Measurements from ENCODE around the gene CNBD2. TPM values are rescaled to one million over a fixed set of nuclear protein-coding genes. Genes with fewer than 3 reads are reported as not detected.

Gene CNBD2
- total and polyA plus RNA-seq, 2 donors (not counting 1 experiment from before 2014, with no cell fraction given) = 8.5 to 19.2 TPM

DNA sequence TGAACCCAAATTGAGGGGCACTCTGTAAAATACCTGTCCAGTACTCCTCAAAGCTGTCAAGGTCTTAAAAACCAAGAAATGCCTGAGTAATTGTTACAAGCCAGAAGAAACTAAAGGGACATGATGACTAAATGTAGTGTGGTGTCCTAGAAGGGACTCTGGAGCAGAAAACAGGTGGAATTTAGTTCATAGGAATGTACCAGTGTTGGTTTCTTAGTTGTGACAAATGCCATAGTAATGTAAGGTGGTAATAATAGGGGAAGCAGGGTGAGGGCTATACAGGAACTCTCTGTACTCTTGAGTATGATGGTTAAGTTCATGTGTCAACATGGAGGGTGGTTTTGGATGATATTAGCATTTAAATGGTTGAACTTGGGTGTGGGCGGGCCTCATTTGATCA lies 92.3 kb downstream of the CNBD2 start:
- POLR2A ChIA-PET = no interaction called here
- intact Hi-C loops (cut with micrococcal nuclease) = loop anchor here (10.0 kb wide), 1 partner anchor 66 kb away; no protein-coding TSS in a partner anchor
- peaks cover 6% of the 10 kb centered on the region for H3K4me1 Mint-ChIP-seq

DNA sequence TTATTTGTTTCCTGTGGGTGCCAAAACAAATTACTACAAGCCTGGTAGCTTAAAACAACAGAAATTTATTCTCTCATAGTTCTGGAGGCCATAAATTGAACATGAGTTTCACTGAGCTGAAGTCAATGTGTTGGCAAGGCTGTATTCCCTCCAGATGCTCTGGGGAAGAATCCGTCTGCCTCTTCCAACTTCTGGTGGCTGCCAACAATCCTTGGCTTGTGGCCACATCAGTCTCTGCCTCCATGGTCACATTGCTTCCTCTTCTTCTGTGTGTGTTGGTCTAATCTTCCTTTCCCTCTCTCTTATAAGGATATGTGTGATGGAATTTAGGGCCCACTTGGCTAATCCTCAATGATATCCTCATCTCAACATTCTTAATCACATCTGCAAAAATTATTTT lies 93.4 kb downstream of the CNBD2 start:
- Mint-ChIP-seq H3K27ac (no peak overlapping the region), H3K9me3 (ENCODE audit: insufficient read depth) (no peaks in the 10 kb centered on the region), H3K4me1 (peaks cover 6% of the 10 kb centered on the region), H3K27me3 (no peaks in the 10 kb centered on the region), H3K4me3 (no peak overlapping the region)
- no peak overlapping the region for H2AFZ ChIP-seq (ENCODE audit: insufficient read depth, low read depth, low read length, poor library complexity, severe bottlenecking)
- no peak overlapping the region for H3K9ac ChIP-seq (ENCODE audit: low read length)
- no peak for TF ChIP-seq EZH2 (IDR thresholded peaks at IDR 0.05; ENCODE audit: borderline replicate concordance, insufficient read depth, low read depth, low read length, poor library complexity, severe bottlenecking)
- TF ChIP-seq, protein P1, sequence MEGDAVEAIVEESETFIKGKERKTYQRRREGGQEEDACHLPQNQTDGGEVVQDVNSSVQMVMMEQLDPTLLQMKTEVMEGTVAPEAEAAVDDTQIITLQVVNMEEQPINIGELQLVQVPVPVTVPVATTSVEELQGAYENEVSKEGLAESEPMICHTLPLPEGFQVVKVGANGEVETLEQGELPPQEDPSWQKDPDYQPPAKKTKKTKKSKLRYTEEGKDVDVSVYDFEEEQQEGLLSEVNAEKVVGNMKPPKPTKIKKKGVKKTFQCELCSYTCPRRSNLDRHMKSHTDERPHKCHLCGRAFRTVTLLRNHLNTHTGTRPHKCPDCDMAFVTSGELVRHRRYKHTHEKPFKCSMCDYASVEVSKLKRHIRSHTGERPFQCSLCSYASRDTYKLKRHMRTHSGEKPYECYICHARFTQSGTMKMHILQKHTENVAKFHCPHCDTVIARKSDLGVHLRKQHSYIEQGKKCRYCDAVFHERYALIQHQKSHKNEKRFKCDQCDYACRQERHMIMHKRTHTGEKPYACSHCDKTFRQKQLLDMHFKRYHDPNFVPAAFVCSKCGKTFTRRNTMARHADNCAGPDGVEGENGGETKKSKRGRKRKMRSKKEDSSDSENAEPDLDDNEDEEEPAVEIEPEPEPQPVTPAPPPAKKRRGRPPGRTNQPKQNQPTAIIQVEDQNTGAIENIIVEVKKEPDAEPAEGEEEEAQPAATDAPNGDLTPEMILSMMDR (IDR thresholded peaks at IDR 0.05) = no peak
- H3K4me1 ChIP-seq (ENCODE audit: control insufficient read depth in 2 of 2, insufficient read depth in 2 of 2, low read length in 2 of 2) = peaks cover 11 to 17% of the 10 kb centered on the region in 2 donors
- no peak overlapping the region for H3K4me3 ChIP-seq (ENCODE audit: control extremely low read depth in 1 of 5, extremely low read depth in 1 of 5, insufficient read depth in 1 of 5, low read depth in 2 of 5, low read length in 4 of 5)
- no peak overlapping the region for H3K27ac ChIP-seq (ENCODE audit: low read length in 2 of 2)
- H3K9me3 ChIP-seq (ENCODE audit: control extremely low read depth in 1 of 3, control insufficient read depth in 2 of 3, insufficient read depth in 1 of 3, low read length in 2 of 3) = no peaks in the 10 kb centered on the region
- H3K36me3 ChIP-seq (replicated peaks in 1 of 2; ENCODE audit: control extremely low read depth in 1 of 2, control insufficient read depth in 1 of 2, extremely low read depth in 1 of 2, insufficient read depth in 2 of 2, low read length in 1 of 2) = no peaks in the 10 kb centered on the region
- H4K20me1 ChIP-seq (ENCODE audit: control insufficient read depth, insufficient read depth, low read length, poor library complexity, severe bottlenecking) = no peaks in the 10 kb centered on the region
- CTCF ChIA-PET = no interaction called here
- no peaks in the 10 kb centered on the region for H3K79me2 ChIP-seq (ENCODE audit: control insufficient read depth, insufficient read depth, low read length)
- no peak overlapping the region for H3K4me2 ChIP-seq (replicated peaks; ENCODE audit: low read depth, low read length, poor library complexity, severe bottlenecking)
- intact Hi-C loops (cut with micrococcal nuclease) = loop anchor here (10.0 kb wide), 1 partner anchor 67 kb away; no protein-coding TSS in a partner anchor
- WGBS (ENCODE audit: insufficient coverage) = 86% methylated on average over 1 of the region's 1 CpG
- no peak for ATAC-seq (ENCODE audit: low read depth)
- DNase-seq = no peak
- POLR2A ChIA-PET = no interaction called here
- H3K27me3 ChIP-seq (replicated peaks in 1 of 4; ENCODE audit: control extremely low read depth in 1 of 4, control insufficient read depth in 3 of 4, insufficient read depth in 4 of 4, low read length in 3 of 4) = peaks cover 0 to 9% (median 0%) of the 10 kb centered on the region in 4 experiments

More for the DNA sequence above, 92.3 kb downstream of the CNBD2 start:
- no peak overlapping the region for H3K27ac ChIP-seq (ENCODE audit: low read length in 2 of 2)
- Mint-ChIP-seq H3K27me3 (peaks cover under 1% of the 10 kb centered on the region), H3K27ac (no peak overlapping the region), H3K9me3 (ENCODE audit: insufficient read depth) (no peaks in the 10 kb centered on the region), H3K4me3 (no peak overlapping the region)
- no peak for TF ChIP-seq EZH2 (IDR thresholded peaks at IDR 0.05; ENCODE audit: borderline replicate concordance, insufficient read depth, low read depth, low read length, poor library complexity, severe bottlenecking)
- TF ChIP-seq, protein P1 (IDR thresholded peaks at IDR 0.05) = no peak
- peaks cover 0 to 8% (median 0%) of the 10 kb centered on the region in 4 experiments for H3K27me3 ChIP-seq (replicated peaks in 1 of 4; ENCODE audit: control extremely low read depth in 1 of 4, control insufficient read depth in 3 of 4, insufficient read depth in 4 of 4, low read length in 3 of 4)
- DNase-seq (no peak), ATAC-seq (ENCODE audit: low read depth) (no peak)
- no peak overlapping the region for H2AFZ ChIP-seq (ENCODE audit: insufficient read depth, low read depth, low read length, poor library complexity, severe bottlenecking)
- H3K36me3 ChIP-seq (replicated peaks in 1 of 2; ENCODE audit: control extremely low read depth in 1 of 2, control insufficient read depth in 1 of 2, extremely low read depth in 1 of 2, insufficient read depth in 2 of 2, low read length in 1 of 2) = no peaks in the 10 kb centered on the region
- no peaks in the 10 kb centered on the region for H3K79me2 ChIP-seq (ENCODE audit: control insufficient read depth, insufficient read depth, low read length)
- peaks cover 11 to 17% of the 10 kb centered on the region in 2 donors for H3K4me1 ChIP-seq (ENCODE audit: control insufficient read depth in 2 of 2, insufficient read depth in 2 of 2, low read length in 2 of 2)
- no peaks in the 10 kb centered on the region for H4K20me1 ChIP-seq (ENCODE audit: control insufficient read depth, insufficient read depth, low read length, poor library complexity, severe bottlenecking)
- H3K4me2 ChIP-seq (replicated peaks; ENCODE audit: low read depth, low read length, poor library complexity, severe bottlenecking) = no peak overlapping the region
- H3K9ac ChIP-seq (ENCODE audit: low read length) = no peak overlapping the region
- 100% methylated on average over 1 of the region's 1 CpG for WGBS (ENCODE audit: insufficient coverage)
- no peaks in the 10 kb centered on the region for H3K9me3 ChIP-seq (ENCODE audit: control extremely low read depth in 1 of 3, control insufficient read depth in 2 of 3, insufficient read depth in 1 of 3, low read length in 2 of 3)
- CTCF ChIA-PET = no interaction called here
- H3K4me3 ChIP-seq (ENCODE audit: control extremely low read depth in 1 of 5, extremely low read depth in 1 of 5, insufficient read depth in 1 of 5, low read depth in 2 of 5, low read length in 4 of 5) = no peak overlapping the region

Measured in B cell (primary cell).